WI38 (cell line): ENCODE results near the gene OR2A5.
"Not testable (repeated sequence)": the region's sequence is repeated elsewhere in the genome, so short reads cannot be mapped to it uniquely, and the experiment has no call there.

Source experiments
- H3K4me3 ChIP-seq: 2 replicates; pipeline ENCODE4 v1.5.1; 2011; ENCODE audit warnings: low read depth, mild to moderate bottlenecking, control low read depth, low read length
- TF ChIP-seq, protein P1 (sequence below): IDR thresholded peaks from 2 replicates; pipeline ENCODE4 v1.5.1; 2012; ENCODE audit warnings: low read depth, mild to moderate bottlenecking, control low read depth, low read length

Gene OR2A5, protein sequence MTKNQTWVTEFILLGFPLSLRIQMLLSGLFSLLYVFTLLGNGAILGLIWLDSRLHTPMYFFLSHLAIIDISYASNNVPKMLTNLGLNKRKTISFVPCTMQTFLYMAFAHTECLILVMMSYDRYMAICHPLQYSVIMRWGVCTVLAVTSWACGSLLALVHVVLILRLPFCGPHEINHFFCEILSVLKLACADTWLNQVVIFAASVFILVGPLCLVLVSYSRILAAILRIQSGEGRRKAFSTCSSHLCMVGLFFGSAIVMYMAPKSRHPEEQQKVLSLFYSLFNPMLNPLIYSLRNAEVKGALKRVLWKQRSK

DNA sequence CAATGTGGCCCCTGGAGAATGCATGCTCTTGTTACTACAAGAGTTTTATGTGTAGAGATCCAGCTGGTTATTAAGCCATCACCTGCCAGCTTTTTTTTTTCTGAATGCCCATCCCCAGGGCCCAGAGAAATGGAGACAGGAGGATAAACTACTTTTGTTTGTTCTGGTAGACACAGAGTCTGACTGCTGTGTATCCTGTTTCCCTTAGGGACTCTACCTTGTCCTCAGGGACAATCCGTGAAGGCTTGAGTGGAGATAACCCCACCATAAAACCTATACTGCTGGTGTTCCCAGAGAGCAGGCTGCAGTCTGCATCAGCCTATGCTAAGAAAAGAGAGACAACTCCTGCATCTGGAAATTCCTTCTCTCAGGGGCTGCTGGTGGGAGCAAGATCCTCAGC, at the start of gene OR2A5:
OR2A5 (plus strand) TSS at position 301 of the 400 bp plus-strand sequence. CDS start 1,454 bp downstream, outside the sequence.
- H3K4me3 ChIP-seq = no peak within 1 kb of the TSS
- TF ChIP-seq, protein P1, sequence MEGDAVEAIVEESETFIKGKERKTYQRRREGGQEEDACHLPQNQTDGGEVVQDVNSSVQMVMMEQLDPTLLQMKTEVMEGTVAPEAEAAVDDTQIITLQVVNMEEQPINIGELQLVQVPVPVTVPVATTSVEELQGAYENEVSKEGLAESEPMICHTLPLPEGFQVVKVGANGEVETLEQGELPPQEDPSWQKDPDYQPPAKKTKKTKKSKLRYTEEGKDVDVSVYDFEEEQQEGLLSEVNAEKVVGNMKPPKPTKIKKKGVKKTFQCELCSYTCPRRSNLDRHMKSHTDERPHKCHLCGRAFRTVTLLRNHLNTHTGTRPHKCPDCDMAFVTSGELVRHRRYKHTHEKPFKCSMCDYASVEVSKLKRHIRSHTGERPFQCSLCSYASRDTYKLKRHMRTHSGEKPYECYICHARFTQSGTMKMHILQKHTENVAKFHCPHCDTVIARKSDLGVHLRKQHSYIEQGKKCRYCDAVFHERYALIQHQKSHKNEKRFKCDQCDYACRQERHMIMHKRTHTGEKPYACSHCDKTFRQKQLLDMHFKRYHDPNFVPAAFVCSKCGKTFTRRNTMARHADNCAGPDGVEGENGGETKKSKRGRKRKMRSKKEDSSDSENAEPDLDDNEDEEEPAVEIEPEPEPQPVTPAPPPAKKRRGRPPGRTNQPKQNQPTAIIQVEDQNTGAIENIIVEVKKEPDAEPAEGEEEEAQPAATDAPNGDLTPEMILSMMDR = no peak

GRCh38 chr7:144000020-144000419, 48.7 kb upstream of the OR2A5 start, which contains the start of gene OR6B1:
Gene OR6B1 (plus strand): TSS chr7:144000320. CDS start chr7:144003997, 3,677 bp downstream.
- TF ChIP-seq, protein P1 = no peak
- H3K4me3 ChIP-seq = no peak within 1 kb of the TSS

GRCh38 chr7:144001543-144001942, 47.2 kb upstream of the OR2A5 start:
- no peak overlapping the region for H3K4me3 ChIP-seq
- TF ChIP-seq, protein P1 = no peak

DNA sequence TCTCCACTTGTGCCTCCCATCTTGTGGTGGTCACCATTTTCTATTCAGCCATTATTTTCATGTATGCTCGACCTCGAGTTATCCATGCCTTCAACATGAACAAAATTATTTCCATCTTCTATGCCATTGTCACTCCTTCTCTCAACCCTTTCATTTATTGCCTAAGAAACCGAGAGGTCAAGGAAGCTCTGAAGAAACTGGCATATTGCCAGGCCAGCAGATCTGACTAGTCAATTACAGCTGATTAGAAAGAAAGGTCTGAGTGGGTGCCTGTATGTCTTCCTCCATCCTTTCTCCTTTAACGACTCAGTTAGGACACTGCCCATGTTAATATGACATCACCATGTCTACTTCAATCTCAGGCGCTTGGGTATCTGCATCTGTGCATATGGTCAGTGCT, 44.0 kb upstream of the OR2A5 start:
- TF ChIP-seq, protein P1 = no peak

DNA sequence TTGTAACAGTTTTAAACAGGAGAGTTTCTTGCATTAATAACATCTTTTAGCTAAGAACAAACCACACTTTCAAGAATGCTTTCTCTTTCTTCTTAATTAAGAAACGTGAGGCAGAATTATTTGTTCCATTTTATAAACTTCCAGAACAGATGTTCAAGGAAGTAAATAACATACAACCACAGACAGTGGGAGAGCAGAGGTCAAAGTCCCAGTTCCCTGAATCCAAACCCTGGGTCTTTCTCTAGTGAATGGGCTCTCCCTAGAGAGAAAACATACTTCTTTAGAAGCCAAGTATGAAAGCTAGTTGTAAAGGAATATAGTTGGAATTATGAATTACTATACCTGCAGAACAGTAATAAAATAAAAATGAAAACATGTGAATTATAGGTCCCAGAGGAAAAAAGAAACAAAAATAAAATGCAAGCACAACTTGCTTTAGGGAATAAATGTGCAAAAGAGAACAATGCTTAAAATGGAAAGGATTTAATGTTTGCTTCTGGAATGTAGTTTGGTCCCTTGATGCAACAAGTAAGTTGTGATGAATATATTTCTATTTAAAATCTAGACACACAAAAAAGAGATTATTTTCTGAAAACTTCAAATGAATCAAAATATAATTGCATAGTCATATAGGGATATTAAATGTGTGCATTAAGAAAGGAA, 42.6 kb upstream of the OR2A5 start:
- TF ChIP-seq, protein P1 = no peak
- no peak overlapping the region for H3K4me3 ChIP-seq

More for the DNA sequence above, 44.0 kb upstream of the OR2A5 start:
- no peak overlapping the region for H3K4me3 ChIP-seq

DNA sequence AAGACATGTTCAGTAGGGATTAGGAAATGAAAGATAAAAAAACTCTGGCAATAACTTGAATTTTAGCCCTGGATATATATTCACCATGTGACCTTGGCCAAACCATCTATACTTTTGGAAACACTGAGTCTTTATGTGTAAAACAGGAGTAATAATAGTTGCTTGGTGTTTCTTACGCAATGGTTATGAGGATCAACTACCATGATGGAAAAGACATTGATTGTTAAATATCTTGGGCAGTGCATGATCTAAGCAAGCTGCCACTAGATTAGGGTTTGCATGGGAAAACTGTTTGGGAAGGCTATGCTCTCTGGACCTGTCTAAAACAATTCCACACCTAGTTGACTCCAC, 42.1 kb upstream of the OR2A5 start:
- TF ChIP-seq, protein P1 = no peak
- H3K4me3 ChIP-seq = no peak overlapping the region

- no peak overlapping the region for H3K4me3 ChIP-seq
- TF ChIP-seq, protein P1 = no peak
These were observed 39.4 kb upstream of the OR2A5 start for GRCh38 chr7:144009361-144009760.

DNA sequence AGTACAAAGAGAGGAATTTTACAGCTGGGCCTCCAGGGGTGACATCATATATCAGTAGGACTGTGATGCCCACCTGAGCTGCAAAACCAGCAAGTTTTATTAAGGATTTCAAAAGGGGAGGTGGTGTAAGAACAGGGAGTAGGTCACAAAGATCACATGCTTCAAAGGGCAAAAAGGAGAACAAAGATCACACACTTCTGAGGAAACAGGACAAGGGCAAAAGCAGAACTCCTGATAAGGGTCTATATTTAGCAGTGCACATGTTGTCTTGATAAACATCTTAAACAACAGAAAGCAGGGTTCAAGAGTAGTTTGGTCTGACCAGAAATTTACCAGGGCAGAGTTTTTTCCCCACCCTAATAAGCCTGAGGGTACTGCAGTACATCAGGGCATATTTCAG, 38.7 kb upstream of the OR2A5 start:
- not testable (repeated sequence) for H3K4me3 ChIP-seq

- not testable (repeated sequence) for H3K4me3 ChIP-seq
These were observed 37.9 kb upstream of the OR2A5 start for GRCh38 chr7:144010821-144011220.
